Measurements from ENCODE around the gene ADISSP. TPM values are rescaled to one million over a fixed set of nuclear protein-coding genes. Genes with fewer than 3 reads are reported as not detected.

Gene ADISSP
- total and polyA plus RNA-seq, 2 of the 13 experiments (the other 11 are each of a cell fraction or from before 2014, with no cell fraction given) = 38.3 to 90.6 TPM

DNA sequence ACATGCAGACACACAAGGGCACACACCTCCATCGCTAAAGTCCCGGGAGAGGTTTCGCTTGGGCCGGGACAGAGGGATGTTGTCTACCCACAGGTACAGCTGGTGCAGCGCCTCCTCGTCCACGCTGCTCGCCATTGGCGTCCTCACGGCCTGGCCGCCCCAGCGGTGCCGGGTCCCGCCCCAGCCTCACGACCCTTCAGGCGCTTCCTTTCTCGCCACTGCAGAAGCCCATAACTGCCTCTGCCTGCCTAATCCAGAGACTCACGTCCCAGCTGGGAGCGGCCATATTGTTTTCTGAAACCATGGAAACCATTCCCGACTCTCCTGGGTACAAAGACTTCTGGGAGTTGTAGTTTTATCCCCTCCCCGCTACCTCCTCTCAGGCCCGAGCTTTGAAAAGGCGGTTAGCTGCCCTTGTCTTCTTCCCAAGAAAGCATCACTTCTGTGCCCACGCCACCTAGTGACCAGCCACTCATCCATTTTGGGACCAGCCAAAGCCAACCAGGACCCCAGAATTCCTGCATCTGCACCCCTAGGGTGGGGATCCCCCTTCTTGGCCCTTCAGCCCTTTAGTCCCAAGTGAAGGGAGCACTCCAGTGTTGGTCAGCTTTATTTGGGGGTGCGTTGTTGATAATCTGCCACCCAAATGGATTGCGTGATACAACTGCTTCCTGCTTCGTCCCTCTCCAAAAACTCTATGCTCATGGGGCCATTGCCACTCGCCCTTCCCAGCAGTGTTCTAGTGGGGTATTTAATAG lies 13.8 kb upstream of the ADISSP start, which contains the start of gene SPEF1 (continued):
- TF ChIP-seq, protein P1, sequence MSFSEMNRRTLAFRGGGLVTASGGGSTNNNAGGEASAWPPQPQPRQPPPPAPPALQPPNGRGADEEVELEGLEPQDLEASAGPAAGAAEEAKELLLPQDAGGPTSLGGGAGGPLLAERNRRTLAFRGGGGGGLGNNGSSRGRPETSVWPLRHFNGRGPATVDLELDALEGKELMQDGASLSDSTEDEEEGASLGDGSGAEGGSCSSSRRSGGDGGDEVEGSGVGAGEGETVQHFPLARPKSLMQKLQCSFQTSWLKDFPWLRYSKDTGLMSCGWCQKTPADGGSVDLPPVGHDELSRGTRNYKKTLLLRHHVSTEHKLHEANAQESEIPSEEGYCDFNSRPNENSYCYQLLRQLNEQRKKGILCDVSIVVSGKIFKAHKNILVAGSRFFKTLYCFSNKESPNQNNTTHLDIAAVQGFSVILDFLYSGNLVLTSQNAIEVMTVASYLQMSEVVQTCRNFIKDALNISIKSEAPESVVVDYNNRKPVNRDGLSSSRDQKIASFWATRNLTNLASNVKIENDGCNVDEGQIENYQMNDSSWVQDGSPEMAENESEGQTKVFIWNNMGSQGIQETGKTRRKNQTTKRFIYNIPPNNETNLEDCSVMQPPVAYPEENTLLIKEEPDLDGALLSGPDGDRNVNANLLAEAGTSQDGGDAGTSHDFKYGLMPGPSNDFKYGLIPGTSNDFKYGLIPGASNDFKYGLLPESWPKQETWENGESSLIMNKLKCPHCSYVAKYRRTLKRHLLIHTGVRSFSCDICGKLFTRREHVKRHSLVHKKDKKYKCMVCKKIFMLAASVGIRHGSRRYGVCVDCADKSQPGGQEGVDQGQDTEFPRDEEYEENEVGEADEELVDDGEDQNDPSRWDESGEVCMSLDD (CRISPR knock-in tag; IDR thresholded peaks at IDR 0.05; ENCODE audit: borderline replicate concordance) = no peak; the same call in 1 of the 2 replicates
- TF ChIP-seq, protein P2, sequence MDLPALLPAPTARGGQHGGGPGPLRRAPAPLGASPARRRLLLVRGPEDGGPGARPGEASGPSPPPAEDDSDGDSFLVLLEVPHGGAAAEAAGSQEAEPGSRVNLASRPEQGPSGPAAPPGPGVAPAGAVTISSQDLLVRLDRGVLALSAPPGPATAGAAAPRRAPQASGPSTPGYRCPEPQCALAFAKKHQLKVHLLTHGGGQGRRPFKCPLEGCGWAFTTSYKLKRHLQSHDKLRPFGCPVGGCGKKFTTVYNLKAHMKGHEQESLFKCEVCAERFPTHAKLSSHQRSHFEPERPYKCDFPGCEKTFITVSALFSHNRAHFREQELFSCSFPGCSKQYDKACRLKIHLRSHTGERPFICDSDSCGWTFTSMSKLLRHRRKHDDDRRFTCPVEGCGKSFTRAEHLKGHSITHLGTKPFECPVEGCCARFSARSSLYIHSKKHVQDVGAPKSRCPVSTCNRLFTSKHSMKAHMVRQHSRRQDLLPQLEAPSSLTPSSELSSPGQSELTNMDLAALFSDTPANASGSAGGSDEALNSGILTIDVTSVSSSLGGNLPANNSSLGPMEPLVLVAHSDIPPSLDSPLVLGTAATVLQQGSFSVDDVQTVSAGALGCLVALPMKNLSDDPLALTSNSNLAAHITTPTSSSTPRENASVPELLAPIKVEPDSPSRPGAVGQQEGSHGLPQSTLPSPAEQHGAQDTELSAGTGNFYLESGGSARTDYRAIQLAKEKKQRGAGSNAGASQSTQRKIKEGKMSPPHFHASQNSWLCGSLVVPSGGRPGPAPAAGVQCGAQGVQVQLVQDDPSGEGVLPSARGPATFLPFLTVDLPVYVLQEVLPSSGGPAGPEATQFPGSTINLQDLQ (CRISPR knock-in tag; IDR thresholded peaks at IDR 0.05) = no peak
- no peak for TF ChIP-seq FOXP1 (IDR thresholded peaks at IDR 0.05)
- no peak for TF ChIP-seq FOXP1 (CRISPR knock-in tag; IDR thresholded peaks at IDR 0.05)
- 0 out of 2 replicates have a peak, but pooled peaks have one; percentile 35 for TF ChIP-seq HOXD1 (CRISPR knock-in tag; IDR thresholded peaks at IDR 0.05)
- TF ChIP-seq, protein P3, sequence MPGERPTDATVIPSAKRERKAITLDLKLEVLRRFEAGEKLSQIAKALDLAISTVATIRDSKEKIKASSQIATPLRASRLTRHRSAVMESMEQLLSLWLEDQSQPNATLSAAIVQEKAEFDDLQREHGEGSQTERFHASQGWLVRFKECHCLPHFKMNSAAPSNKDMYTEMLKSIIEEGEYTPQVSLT (CRISPR knock-in tag; IDR thresholded peaks at IDR 0.05; ENCODE audit: borderline replicate concordance, low read depth) = no peak
- TF ChIP-seq ZNF713 (CRISPR knock-in tag; IDR thresholded peaks at IDR 0.05) = no peak
- TF ChIP-seq ZNF33A (CRISPR knock-in tag; IDR thresholded peaks at IDR 0.05; ENCODE audit: borderline replicate concordance) = no peak
- TF ChIP-seq, protein P4, sequence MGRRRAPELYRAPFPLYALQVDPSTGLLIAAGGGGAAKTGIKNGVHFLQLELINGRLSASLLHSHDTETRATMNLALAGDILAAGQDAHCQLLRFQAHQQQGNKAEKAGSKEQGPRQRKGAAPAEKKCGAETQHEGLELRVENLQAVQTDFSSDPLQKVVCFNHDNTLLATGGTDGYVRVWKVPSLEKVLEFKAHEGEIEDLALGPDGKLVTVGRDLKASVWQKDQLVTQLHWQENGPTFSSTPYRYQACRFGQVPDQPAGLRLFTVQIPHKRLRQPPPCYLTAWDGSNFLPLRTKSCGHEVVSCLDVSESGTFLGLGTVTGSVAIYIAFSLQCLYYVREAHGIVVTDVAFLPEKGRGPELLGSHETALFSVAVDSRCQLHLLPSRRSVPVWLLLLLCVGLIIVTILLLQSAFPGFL (CRISPR knock-in tag; IDR thresholded peaks at IDR 0.05) = no peak
- TF ChIP-seq ZNF552 (CRISPR knock-in tag; IDR thresholded peaks at IDR 0.05; ENCODE audit: borderline replicate concordance) = no peak
- TF ChIP-seq, protein P5, sequence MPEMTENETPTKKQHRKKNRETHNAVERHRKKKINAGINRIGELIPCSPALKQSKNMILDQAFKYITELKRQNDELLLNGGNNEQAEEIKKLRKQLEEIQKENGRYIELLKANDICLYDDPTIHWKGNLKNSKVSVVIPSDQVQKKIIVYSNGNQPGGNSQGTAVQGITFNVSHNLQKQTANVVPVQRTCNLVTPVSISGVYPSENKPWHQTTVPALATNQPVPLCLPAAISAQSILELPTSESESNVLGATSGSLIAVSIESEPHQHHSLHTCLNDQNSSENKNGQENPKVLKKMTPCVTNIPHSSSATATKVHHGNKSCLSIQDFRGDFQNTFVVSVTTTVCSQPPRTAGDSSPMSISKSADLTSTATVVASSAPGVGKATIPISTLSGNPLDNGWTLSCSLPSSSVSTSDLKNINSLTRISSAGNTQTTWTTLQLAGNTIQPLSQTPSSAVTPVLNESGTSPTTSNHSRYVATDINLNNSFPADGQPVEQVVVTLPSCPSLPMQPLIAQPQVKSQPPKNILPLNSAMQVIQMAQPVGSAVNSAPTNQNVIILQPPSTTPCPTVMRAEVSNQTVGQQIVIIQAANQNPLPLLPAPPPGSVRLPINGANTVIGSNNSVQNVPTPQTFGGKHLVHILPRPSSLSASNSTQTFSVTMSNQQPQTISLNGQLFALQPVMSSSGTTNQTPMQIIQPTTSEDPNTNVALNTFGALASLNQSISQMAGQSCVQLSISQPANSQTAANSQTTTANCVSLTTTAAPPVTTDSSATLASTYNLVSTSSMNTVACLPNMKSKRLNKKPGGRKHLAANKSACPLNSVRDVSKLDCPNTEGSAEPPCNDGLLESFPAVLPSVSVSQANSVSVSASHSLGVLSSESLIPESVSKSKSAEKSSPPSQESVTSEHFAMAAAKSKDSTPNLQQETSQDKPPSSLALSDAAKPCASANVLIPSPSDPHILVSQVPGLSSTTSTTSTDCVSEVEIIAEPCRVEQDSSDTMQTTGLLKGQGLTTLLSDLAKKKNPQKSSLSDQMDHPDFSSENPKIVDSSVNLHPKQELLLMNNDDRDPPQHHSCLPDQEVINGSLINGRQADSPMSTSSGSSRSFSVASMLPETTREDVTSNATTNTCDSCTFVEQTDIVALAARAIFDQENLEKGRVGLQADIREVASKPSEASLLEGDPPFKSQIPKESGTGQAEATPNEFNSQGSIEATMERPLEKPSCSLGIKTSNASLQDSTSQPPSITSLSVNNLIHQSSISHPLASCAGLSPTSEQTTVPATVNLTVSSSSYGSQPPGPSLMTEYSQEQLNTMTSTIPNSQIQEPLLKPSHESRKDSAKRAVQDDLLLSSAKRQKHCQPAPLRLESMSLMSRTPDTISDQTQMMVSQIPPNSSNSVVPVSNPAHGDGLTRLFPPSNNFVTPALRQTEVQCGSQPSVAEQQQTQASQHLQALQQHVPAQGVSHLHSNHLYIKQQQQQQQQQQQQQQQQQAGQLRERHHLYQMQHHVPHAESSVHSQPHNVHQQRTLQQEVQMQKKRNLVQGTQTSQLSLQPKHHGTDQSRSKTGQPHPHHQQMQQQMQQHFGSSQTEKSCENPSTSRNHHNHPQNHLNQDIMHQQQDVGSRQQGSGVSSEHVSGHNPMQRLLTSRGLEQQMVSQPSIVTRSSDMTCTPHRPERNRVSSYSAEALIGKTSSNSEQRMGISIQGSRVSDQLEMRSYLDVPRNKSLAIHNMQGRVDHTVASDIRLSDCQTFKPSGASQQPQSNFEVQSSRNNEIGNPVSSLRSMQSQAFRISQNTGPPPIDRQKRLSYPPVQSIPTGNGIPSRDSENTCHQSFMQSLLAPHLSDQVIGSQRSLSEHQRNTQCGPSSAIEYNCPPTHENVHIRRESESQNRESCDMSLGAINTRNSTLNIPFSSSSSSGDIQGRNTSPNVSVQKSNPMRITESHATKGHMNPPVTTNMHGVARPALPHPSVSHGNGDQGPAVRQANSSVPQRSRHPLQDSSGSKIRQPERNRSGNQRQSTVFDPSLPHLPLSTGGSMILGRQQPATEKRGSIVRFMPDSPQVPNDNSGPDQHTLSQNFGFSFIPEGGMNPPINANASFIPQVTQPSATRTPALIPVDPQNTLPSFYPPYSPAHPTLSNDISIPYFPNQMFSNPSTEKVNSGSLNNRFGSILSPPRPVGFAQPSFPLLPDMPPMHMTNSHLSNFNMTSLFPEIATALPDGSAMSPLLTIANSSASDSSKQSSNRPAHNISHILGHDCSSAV (CRISPR knock-in tag; IDR thresholded peaks at IDR 0.05; ENCODE audit: borderline replicate concordance) = no peak
- TF ChIP-seq, protein P6, sequence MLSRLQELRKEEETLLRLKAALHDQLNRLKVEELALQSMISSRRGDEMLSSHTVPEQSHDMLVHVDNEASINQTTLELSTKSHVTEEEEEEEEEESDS (CRISPR knock-in tag; IDR thresholded peaks at IDR 0.05; ENCODE audit: borderline replicate concordance) = no peak; the same call in 1 of the 2 replicates

Measured in HepG2 (cell line).